Gastroesophageal sphincter (tissue), 4 donors: ENCODE measurements around the gene PIGA. TPM values are rescaled to one million over a fixed set of nuclear protein-coding genes. Genes with fewer than 3 reads are reported as not detected.

ENCODE experiments used
- ATAC-seq: fragments of 150-250 bp; one replicate; pipeline ENCODE4 v1.9.1; 2016; ENCODE audit warnings: mild to moderate bottlenecking, moderate library complexity
- H3K27ac ChIP-seq, 4 donors: fragments of 200-600 bp; sonication (generic) in 3 of 4; 1 replicate in 3 of 4; 2 replicates in 1 of 4; pipeline ENCODE4 v1.5.1; 2016 to 2019
- H3K27me3 ChIP-seq: fragments of 200-600 bp; sonication (generic); one replicate; pipeline ENCODE4 v1.5.1; 2019
- H3K36me3 ChIP-seq, 2 donors: fragments of 200-600 bp; sonication (generic); one replicate each; pipeline ENCODE4 v1.5.1; 2019; ENCODE audit warnings: control low read depth in 1 of 2
- H3K4me1 ChIP-seq, 3 donors: fragments of 200-600 bp; sonication (generic); 1 replicate in 2 of 3; 2 replicates in 1 of 3; pipeline ENCODE4 v1.5.1; 2016 to 2019; ENCODE audit warnings: control low read depth in 2 of 3
- H3K4me3 ChIP-seq, 2 donors: fragments of 200-600 bp; sonication (generic); one replicate each; pipeline ENCODE4 v1.5.1; 2019; ENCODE audit warnings: mild to moderate bottlenecking in 1 of 2, moderate library complexity in 1 of 2
- H3K9me3 ChIP-seq, 3 donors: fragments of 200-600 bp; sonication (generic); one replicate each; pipeline ENCODE4 v1.5.1; 2017 to 2019; ENCODE audit warnings: control low read depth in 2 of 3
- EP300 ChIP-seq: sonication (generic); formaldehyde crosslinking; IDR thresholded peaks from one replicate; pipeline ENCODE4 v1.6.1; 2017; ENCODE audit warnings: antibody characterized with exemption, mild to moderate bottlenecking
- POLR2A ChIP-seq, 2 donors: fragments of 450-650 bp; IDR thresholded peaks; one replicate each; pipeline ENCODE4 v1.6.1; 2017; ENCODE audit warnings: antibody characterized with exemption in 2 of 2, mild to moderate bottlenecking in 2 of 2, moderate library complexity in 1 of 2
- POLR2AphosphoS5 ChIP-seq: sonication (generic); formaldehyde crosslinking; IDR thresholded peaks from one replicate; pipeline ENCODE4 v1.6.1; 2017; ENCODE audit warnings: antibody characterized with exemption
- WGBS, 2 donors: methylation state at CpG; one replicate each; pipeline ENCODE4 v1.1.5; 2018; ENCODE audit warnings: low coverage in 1 of 2; 5-methylcytosine and 5-hydroxymethylcytosine counted together
- total RNA-seq, 4 donors: library from RNA; depleted of rRNA; stranded (reverse); fragments of >200 nt; gene quantifications; one replicate each; pipeline ENCODE4 v1.1.0, GENCODE V29; 2016
- TF ChIP-seq, protein P1 (sequence below), 4 experiments: fragments of 200-600 bp in 2 of 4; fragments of 450-650 bp in 2 of 4; sonication (generic) in 1 of 4; IDR thresholded peaks; one replicate each; pipeline ENCODE4 v1.5.1; 2017 to 2019; ENCODE audit warnings: antibody characterized with exemption in 4 of 4, mild to moderate bottlenecking in 2 of 4, moderate library complexity in 2 of 4

Gene PIGA
- total RNA-seq = 10 to 100 TPM in 1 of 4 donors, 1 to 10 TPM in 3; 5.6 to 10.4 (median 6.6) TPM

DNA sequence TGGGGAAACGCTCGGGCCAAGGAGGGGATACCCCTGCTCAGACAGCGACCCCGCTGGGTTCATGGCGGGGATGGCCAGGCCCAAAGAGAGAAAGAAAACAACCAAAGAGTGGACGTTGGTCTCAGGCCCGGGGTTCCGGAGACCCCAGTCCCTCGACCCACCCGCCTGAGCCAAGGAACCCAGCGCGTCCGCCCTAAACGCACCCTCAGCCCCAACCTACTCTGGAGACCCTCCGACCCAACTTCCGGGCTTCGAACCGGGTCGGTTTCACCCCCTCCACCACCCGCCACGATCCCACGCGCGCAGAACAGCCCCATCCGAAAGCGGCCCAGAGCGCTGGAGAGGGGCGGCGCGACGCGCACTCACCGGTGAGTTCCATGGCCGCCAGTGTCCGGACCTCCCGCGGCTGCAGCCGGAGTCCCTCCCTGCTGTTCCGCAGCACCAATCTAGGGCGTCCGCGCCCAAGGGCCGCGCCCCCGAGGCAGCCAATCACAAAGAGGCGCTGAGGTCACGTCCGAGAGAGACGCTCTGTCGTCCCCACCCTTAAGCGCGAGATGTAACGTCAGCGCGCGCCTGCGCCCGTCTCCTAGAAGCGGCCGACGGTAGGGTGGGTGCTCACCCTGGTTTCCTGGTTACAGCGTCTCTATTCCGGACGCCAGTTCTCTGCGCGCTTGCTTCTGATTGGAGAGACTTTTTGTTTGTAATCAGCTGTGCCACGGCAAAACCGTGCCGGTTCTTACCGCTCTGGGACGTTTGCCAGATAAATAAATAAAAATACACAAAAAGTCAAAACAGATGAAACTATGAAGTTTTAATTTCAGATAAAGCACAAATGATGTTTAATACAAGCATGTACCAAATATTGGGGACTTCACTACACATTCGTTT lies at the start of gene PIGA:
Gene PIGA, minus strand, starts transcription at position 389 of the 888 bp plus-strand sequence. CDS start 3,593 bp downstream, outside the sequence.
- ATAC-seq = peak; percentile 98
- peak; percentile 97 for TF ChIP-seq POLR2AphosphoS5
- TF ChIP-seq, protein P1, sequence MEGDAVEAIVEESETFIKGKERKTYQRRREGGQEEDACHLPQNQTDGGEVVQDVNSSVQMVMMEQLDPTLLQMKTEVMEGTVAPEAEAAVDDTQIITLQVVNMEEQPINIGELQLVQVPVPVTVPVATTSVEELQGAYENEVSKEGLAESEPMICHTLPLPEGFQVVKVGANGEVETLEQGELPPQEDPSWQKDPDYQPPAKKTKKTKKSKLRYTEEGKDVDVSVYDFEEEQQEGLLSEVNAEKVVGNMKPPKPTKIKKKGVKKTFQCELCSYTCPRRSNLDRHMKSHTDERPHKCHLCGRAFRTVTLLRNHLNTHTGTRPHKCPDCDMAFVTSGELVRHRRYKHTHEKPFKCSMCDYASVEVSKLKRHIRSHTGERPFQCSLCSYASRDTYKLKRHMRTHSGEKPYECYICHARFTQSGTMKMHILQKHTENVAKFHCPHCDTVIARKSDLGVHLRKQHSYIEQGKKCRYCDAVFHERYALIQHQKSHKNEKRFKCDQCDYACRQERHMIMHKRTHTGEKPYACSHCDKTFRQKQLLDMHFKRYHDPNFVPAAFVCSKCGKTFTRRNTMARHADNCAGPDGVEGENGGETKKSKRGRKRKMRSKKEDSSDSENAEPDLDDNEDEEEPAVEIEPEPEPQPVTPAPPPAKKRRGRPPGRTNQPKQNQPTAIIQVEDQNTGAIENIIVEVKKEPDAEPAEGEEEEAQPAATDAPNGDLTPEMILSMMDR (IDR thresholded peaks at IDR 0.05) = no peak
- peak; percentile 95 for TF ChIP-seq POLR2A (IDR thresholded peaks at IDR 0.05)
- Histone ChIP-seq H3K9me3 (no peaks in the 10 kb centered on the region), H3K27me3 (no peaks in the 10 kb centered on the region), H3K27ac (peak within 1 kb of the TSS; percentile 87 to 94 (median 88)), H3K4me3 (peak within 1 kb of the TSS; percentile 79 to 97), H3K4me1 (peaks cover 0 to 13% (median 0%) of the 10 kb centered on the region in 3 donors), H3K36me3 (peaks cover 0 to 14% of the 10 kb centered on the region in 2 donors)
- WGBS, 2 donors = 0 to 42% methylated on average over 5 to 8 of the region's 72 CpGs

- Histone ChIP-seq H3K27ac (no peak within 1 kb of the TSS), H3K4me3 (no peak within 1 kb of the TSS), H3K27me3 (no peaks in the 10 kb centered on the region), H3K9me3 (no peaks in the 10 kb centered on the region), H3K4me1 (no peaks in the 10 kb centered on the region), H3K36me3 (no peaks in the 10 kb centered on the region)
- TF ChIP-seq POLR2A (IDR thresholded peaks at IDR 0.05) (no peak), POLR2AphosphoS5 (no peak), EP300 (no peak)
- TF ChIP-seq, protein P1 (IDR thresholded peaks at IDR 0.05) = no peak
- peak; percentile 51 for ATAC-seq
- 37 to 55% methylated on average over 2 of the region's 2 CpGs for WGBS, 2 donors
Observed at GRCh38 chrX:15384304-15384703, 49.0 kb upstream of the PIGA start, which contains the start of gene VEGFD. TSS of gene VEGFD (minus strand) at chrX:15384413. CDS start at chrX:15383946, 467 bp downstream.

DNA sequence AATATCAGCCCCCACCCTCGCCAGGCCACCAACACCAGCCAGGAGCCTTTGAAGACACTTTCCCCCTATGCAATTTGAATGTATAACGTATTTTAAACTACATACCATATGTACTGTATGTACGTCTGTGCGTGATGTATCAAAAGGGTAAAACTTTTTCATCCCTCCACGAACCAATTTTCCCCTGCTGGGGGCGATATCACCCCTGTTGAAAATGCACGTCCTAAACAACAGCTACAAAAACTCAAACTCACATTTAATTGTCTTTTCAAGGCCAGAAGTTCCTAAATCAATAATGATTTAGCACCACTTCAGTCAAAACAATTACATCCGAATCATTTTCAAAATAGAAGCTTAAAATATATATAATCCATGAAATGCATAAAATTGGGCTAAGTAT lies 47.5 kb upstream of the PIGA start:
- H3K27ac ChIP-seq = no peak overlapping the region
- no peak for ATAC-seq
- no peaks in the 10 kb centered on the region for H3K27me3 ChIP-seq
- TF ChIP-seq, protein P1 (IDR thresholded peaks at IDR 0.05) = peak in 1 of 4 experiments; percentile 14
- TF ChIP-seq EP300 = no peak
- H3K4me3 ChIP-seq = no peak overlapping the region
- no peaks in the 10 kb centered on the region for H3K4me1 ChIP-seq
- H3K9me3 ChIP-seq = no peaks in the 10 kb centered on the region
- 45 to 80% methylated on average over 8 of the region's 8 CpGs for WGBS, 2 donors
- no peaks in the 10 kb centered on the region for H3K36me3 ChIP-seq

DNA sequence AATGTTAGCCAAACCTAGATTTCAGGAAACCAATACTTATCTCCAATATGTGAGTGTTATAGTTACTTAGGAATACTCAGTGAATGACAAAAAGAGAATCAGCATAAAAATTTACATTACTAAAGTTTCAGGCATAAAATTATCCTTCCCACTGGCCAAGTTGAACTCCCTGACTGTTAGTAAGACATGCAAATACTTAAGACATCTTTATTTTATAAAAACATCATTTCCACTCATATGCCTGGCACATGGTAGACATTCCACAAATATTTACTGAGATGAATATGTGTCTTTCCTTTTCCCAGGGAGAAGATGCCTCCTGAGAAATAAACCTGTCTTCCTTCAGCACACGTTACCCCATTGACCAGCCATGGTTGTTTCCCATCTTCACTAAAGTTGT lies 41.6 kb upstream of the PIGA start:
- no peak for ATAC-seq
- no peak for TF ChIP-seq EP300
- TF ChIP-seq, protein P1 (IDR thresholded peaks at IDR 0.05) = no peak

GRCh38 chrX:15373976-15374375 lies 38.7 kb upstream of the PIGA start:
- H3K27me3 ChIP-seq = no peaks in the 10 kb centered on the region
- TF ChIP-seq POLR2AphosphoS5 (no peak), POLR2A (IDR thresholded peaks at IDR 0.05) (no peak), EP300 (no peak)
- TF ChIP-seq, protein P1 (IDR thresholded peaks at IDR 0.05) = no peak
- WGBS, 2 donors = 28 to 41% methylated on average over 3 of the region's 3 CpGs
- no peaks in the 10 kb centered on the region for H3K9me3 ChIP-seq
- no peak for ATAC-seq
- H3K27ac ChIP-seq = no peak overlapping the region
- no peaks in the 10 kb centered on the region for H3K36me3 ChIP-seq
- no peaks in the 10 kb centered on the region for H3K4me1 ChIP-seq
- H3K4me3 ChIP-seq = no peak overlapping the region

More for the DNA sequence above, 41.6 kb upstream of the PIGA start:
- Histone ChIP-seq H3K27ac (no peak overlapping the region), H3K9me3 (no peaks in the 10 kb centered on the region), H3K27me3 (no peaks in the 10 kb centered on the region), H3K4me1 (no peaks in the 10 kb centered on the region), H3K36me3 (no peaks in the 10 kb centered on the region), H3K4me3 (no peak overlapping the region)
- WGBS, 2 donors = 70 to 83% methylated on average over 1 of the region's 1 CpG
